Breast epithelium (tissue), 3 donors: Measurements from ENCODE around the gene C19orf33.

Source experiments
- CTCF ChIP-seq, 3 donors: fragments of 450-650 bp; IDR thresholded peaks; one replicate each; pipeline ENCODE4 v1.5.1; 2016 to 2017; ENCODE audit warnings: antibody characterized with exemption in 3 of 3, mild to moderate bottlenecking in 3 of 3, moderate library complexity in 3 of 3
- POLR2AphosphoS5 ChIP-seq, 3 donors: sonication (generic); formaldehyde crosslinking; IDR thresholded peaks; one replicate each; pipeline ENCODE4 v1.6.1; 2017; ENCODE audit warnings: antibody characterized with exemption in 3 of 3

- TF ChIP-seq POLR2AphosphoS5 (IDR thresholded peaks at IDR 0.05) (no peak), CTCF (IDR thresholded peaks at IDR 0.05) (no peak)
Observed at GRCh38 chr19:38310279-38310670, 6.2 kb downstream of the C19orf33 start.
